Neural cell (in vitro differentiated cells): Measurements from ENCODE around the gene PRDM15.

Source experiments
- CTCF ChIP-seq: fragments of 450-650 bp; IDR thresholded peaks from 2 replicates; pipeline ENCODE4 v1.5.1; 2014; ENCODE audit warnings: antibody characterized with exemption, mild to moderate bottlenecking, moderate library complexity; ENCODE audit not compliant: poor library complexity, severe bottlenecking
- EP300 ChIP-seq: fragments of 450-650 bp; conservative IDR thresholded peaks from 2 replicates; pipeline ENCODE4 v1.6.1; 2014; ENCODE audit warnings: antibody characterized with exemption, mild to moderate bottlenecking, moderate library complexity; ENCODE audit not compliant: poor library complexity, severe bottlenecking
- EZH2 ChIP-seq: fragments of 200-600, 300-800 bp; shearing (Covaris generic), sonication (generic); IDR thresholded peaks from 2 replicates; pipeline ENCODE4 v1.6.1; 2014; ENCODE audit warnings: antibody characterized with exemption, low read length, borderline replicate concordance, mild to moderate bottlenecking; ENCODE audit not compliant: insufficient read depth, poor library complexity, severe bottlenecking
- MXI1 ChIP-seq: fragments of 450-650 bp; conservative IDR thresholded peaks from 2 replicates; pipeline ENCODE4 v1.6.1; 2014; ENCODE audit warnings: antibody characterized with exemption, mild to moderate bottlenecking; ENCODE audit not compliant: poor library complexity, severe bottlenecking
- POLR2AphosphoS5 ChIP-seq: IDR thresholded peaks from 2 replicates; pipeline ENCODE4 v1.6.1; 2012
- RAD21 ChIP-seq: fragments of 450-650 bp; conservative IDR thresholded peaks from 2 replicates; pipeline ENCODE4 v1.6.1; 2014; ENCODE audit warnings: antibody characterized with exemption, mild to moderate bottlenecking, moderate library complexity
- SMC3 ChIP-seq: fragments of 450-650 bp; conservative IDR thresholded peaks from 2 replicates; pipeline ENCODE4 v1.6.1; 2014; ENCODE audit warnings: antibody characterized with exemption, mild to moderate bottlenecking, moderate library complexity; ENCODE audit not compliant: poor library complexity
- TF ChIP-seq, protein P1 (sequence below): IDR thresholded peaks from 2 replicates; pipeline ENCODE4 v1.6.1; 2012; ENCODE audit warnings: borderline replicate concordance

DNA sequence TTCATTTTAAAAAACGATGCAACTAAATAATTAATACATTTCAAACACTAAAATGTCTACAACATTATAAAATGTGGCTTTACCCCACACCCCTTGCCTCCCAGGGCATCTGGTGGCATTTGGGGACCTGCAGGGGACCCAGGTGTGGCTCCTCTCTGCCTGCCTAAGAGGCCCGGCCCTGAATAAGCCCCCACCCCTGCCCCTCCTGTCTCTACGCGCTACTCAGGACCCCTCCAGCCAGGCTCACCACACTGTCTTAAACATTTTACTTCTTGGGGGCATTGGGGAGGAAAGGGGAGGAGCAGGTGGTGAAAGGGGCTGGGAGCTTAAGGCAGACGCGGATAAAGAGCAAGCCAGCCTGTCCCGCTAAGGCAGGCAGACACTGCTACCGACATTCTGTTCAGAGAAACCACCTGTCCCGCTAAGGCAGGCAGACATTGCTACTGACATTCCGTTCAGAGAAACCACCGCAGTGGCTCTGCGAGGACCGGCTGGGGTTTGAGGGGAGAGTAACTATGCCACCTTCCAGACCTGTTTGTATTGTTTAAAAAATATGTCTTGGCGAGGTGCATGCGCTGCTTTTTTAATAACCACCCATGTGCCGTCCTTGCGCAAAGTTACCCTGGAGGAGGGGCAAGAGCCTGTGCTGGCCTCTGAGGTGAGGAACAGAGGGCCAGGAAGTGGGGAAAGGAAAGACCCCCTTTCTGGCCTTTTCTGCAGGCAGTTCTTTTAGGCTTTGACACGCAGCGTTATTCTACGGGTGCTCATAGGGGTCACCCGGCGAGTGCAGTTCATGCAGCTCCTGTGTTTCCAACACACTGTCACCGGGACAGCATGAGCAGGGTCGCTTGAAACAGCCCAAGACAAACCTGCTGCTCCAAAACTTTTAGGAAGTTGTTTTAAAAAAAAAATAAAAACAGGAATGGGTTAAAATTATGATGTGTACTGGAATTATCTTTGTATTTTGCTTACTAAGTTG, 61.0 kb downstream of the PRDM15 start:
- TF ChIP-seq CTCF, result no peak
- TF ChIP-seq, protein P1, sequence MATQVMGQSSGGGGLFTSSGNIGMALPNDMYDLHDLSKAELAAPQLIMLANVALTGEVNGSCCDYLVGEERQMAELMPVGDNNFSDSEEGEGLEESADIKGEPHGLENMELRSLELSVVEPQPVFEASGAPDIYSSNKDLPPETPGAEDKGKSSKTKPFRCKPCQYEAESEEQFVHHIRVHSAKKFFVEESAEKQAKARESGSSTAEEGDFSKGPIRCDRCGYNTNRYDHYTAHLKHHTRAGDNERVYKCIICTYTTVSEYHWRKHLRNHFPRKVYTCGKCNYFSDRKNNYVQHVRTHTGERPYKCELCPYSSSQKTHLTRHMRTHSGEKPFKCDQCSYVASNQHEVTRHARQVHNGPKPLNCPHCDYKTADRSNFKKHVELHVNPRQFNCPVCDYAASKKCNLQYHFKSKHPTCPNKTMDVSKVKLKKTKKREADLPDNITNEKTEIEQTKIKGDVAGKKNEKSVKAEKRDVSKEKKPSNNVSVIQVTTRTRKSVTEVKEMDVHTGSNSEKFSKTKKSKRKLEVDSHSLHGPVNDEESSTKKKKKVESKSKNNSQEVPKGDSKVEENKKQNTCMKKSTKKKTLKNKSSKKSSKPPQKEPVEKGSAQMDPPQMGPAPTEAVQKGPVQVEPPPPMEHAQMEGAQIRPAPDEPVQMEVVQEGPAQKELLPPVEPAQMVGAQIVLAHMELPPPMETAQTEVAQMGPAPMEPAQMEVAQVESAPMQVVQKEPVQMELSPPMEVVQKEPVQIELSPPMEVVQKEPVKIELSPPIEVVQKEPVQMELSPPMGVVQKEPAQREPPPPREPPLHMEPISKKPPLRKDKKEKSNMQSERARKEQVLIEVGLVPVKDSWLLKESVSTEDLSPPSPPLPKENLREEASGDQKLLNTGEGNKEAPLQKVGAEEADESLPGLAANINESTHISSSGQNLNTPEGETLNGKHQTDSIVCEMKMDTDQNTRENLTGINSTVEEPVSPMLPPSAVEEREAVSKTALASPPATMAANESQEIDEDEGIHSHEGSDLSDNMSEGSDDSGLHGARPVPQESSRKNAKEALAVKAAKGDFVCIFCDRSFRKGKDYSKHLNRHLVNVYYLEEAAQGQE, result no peak
- TF ChIP-seq MXI1, result no peak
- TF ChIP-seq RAD21, result no peak
- TF ChIP-seq EZH2, result no peak
- no peak for TF ChIP-seq EP300
- no peak for TF ChIP-seq SMC3
- no peak for TF ChIP-seq POLR2AphosphoS5
